Measurements from ENCODE around the gene TSPAN16.

TSPAN16 gene

GRCh38 chr19:11254666-11255065, 41.3 kb upstream of the TSPAN16 start:
- Histone ChIP-seq H2AK5ac (ENCODE audit: low read length, severe bottlenecking) (no peak overlapping the region), H3K23ac (ENCODE audit: low read length in 2 of 2) (no peak overlapping the region), H4K8ac (ENCODE audit: low read length) (no peak overlapping the region), H2BK5ac (ENCODE audit: low read depth, low read length, poor library complexity, severe bottlenecking) (no peak overlapping the region), H4K91ac (ENCODE audit: low read length) (peak overlapping the region; percentile 58), H3K4me1 (ENCODE audit: control insufficient read depth, insufficient read depth, low read depth, low read length) (peaks cover 4% of the 10 kb centered on the region), H3K27me3 (ENCODE audit: control insufficient read depth in 1 of 2, insufficient read depth in 1 of 2, low read length in 2 of 2) (no peaks in the 10 kb centered on the region), H3K9ac (ENCODE audit: low read length) (no peak overlapping the region), H3K9me3 (ENCODE audit: control insufficient read depth, low read length) (no peaks in the 10 kb centered on the region), H3K27ac (ENCODE audit: low read length, poor library complexity, severe bottlenecking) (no peak overlapping the region), H2AFZ (ENCODE audit: low read depth, low read length) (no peak overlapping the region), H3K4me3 (ENCODE audit: insufficient read depth in 1 of 2, low read depth in 1 of 2, low read length in 2 of 2) (no peak overlapping the region), H3K36me3 (ENCODE audit: control insufficient read depth in 1 of 2, insufficient read depth in 2 of 2, low read depth in 1 of 2, low read length in 2 of 2) (peaks cover 20 to 30% of the 10 kb centered on the region in 2 experiments), H2BK12ac (ENCODE audit: low read length in 2 of 2) (no peak overlapping the region), H2BK15ac (ENCODE audit: low read depth, poor library complexity, severe bottlenecking) (no peak overlapping the region), H3K4ac (ENCODE audit: low read depth in 1 of 2, low read length in 2 of 2) (no peak overlapping the region), H2BK120ac (ENCODE audit: low read depth, low read length) (no peak overlapping the region), H3K18ac (ENCODE audit: low read depth in 1 of 2, low read length in 2 of 2) (no peak overlapping the region), H3K79me1 (replicated peaks; ENCODE audit: low read length, poor library complexity, severe bottlenecking) (peaks cover 8% of the 10 kb centered on the region), H3K14ac (ENCODE audit: low read length in 2 of 2) (no peak overlapping the region), H3K4me2 (ENCODE audit: low read length, poor library complexity, severe bottlenecking) (no peak overlapping the region)
- 93% methylated on average over 5 of the region's 5 CpGs for WGBS
- DNase-seq = no peak

- Histone ChIP-seq H3K27me3 (ENCODE audit: control insufficient read depth in 1 of 2, insufficient read depth in 1 of 2, low read length in 2 of 2) (no peaks in the 10 kb centered on the region), H3K36me3 (ENCODE audit: control insufficient read depth in 1 of 2, insufficient read depth in 2 of 2, low read depth in 1 of 2, low read length in 2 of 2) (peaks cover 11 to 20% of the 10 kb centered on the region in 2 experiments), H2BK15ac (ENCODE audit: low read depth, poor library complexity, severe bottlenecking) (no peak overlapping the region), H2BK120ac (ENCODE audit: low read depth, low read length) (no peak overlapping the region), H3K4me1 (ENCODE audit: control insufficient read depth, insufficient read depth, low read depth, low read length) (peaks cover 4% of the 10 kb centered on the region), H3K18ac (ENCODE audit: low read depth in 1 of 2, low read length in 2 of 2) (no peak overlapping the region), H3K4ac (ENCODE audit: low read depth in 1 of 2, low read length in 2 of 2) (no peak overlapping the region), H3K27ac (ENCODE audit: low read length, poor library complexity, severe bottlenecking) (no peak overlapping the region), H2BK5ac (ENCODE audit: low read depth, low read length, poor library complexity, severe bottlenecking) (no peak overlapping the region), H4K8ac (ENCODE audit: low read length) (no peak overlapping the region), H3K23ac (ENCODE audit: low read length in 2 of 2) (no peak overlapping the region), H2AK5ac (ENCODE audit: low read length, severe bottlenecking) (no peak overlapping the region), H2AFZ (ENCODE audit: low read depth, low read length) (no peak overlapping the region), H3K4me2 (ENCODE audit: low read length, poor library complexity, severe bottlenecking) (no peak overlapping the region), H3K14ac (ENCODE audit: low read length in 2 of 2) (no peak overlapping the region), H3K9me3 (ENCODE audit: control insufficient read depth, low read length) (no peaks in the 10 kb centered on the region), H3K79me1 (replicated peaks; ENCODE audit: low read length, poor library complexity, severe bottlenecking) (peaks cover 12% of the 10 kb centered on the region), H3K4me3 (ENCODE audit: insufficient read depth in 1 of 2, low read depth in 1 of 2, low read length in 2 of 2) (no peak overlapping the region), H4K91ac (ENCODE audit: low read length) (no peak overlapping the region), H3K9ac (ENCODE audit: low read length) (no peak overlapping the region), H2BK12ac (ENCODE audit: low read length in 2 of 2) (no peak overlapping the region)
- 10% methylated on average over 7 of the region's 7 CpGs for WGBS
- peak; percentile 82 for DNase-seq
These were observed 39.8 kb upstream of the TSPAN16 start for GRCh38 chr19:11256189-11256588.

- Histone ChIP-seq H3K36me3 (ENCODE audit: control insufficient read depth in 1 of 2, insufficient read depth in 2 of 2, low read depth in 1 of 2, low read length in 2 of 2) (peaks cover 0 to 3% of the 10 kb centered on the region in 2 experiments), H2BK5ac (ENCODE audit: low read depth, low read length, poor library complexity, severe bottlenecking) (no peak overlapping the region), H3K4ac (ENCODE audit: low read depth in 1 of 2, low read length in 2 of 2) (no peak overlapping the region), H2BK120ac (ENCODE audit: low read depth, low read length) (no peak overlapping the region), H3K4me3 (ENCODE audit: insufficient read depth in 1 of 2, low read depth in 1 of 2, low read length in 2 of 2) (no peak overlapping the region), H3K23ac (ENCODE audit: low read length in 2 of 2) (no peak overlapping the region), H2AK5ac (ENCODE audit: low read length, severe bottlenecking) (no peak overlapping the region), H4K91ac (ENCODE audit: low read length) (no peak overlapping the region), H3K18ac (ENCODE audit: low read depth in 1 of 2, low read length in 2 of 2) (no peak overlapping the region), H4K8ac (ENCODE audit: low read length) (no peak overlapping the region), H3K79me1 (replicated peaks; ENCODE audit: low read length, poor library complexity, severe bottlenecking) (peaks cover 21% of the 10 kb centered on the region), H3K9me3 (ENCODE audit: control insufficient read depth, low read length) (no peaks in the 10 kb centered on the region), H2AFZ (ENCODE audit: low read depth, low read length) (no peak overlapping the region), H3K27ac (ENCODE audit: low read length, poor library complexity, severe bottlenecking) (no peak overlapping the region), H2BK12ac (ENCODE audit: low read length in 2 of 2) (peak overlapping the region in 1 of 2 experiments; percentile 31), H3K4me2 (ENCODE audit: low read length, poor library complexity, severe bottlenecking) (no peak overlapping the region), H3K4me1 (ENCODE audit: control insufficient read depth, insufficient read depth, low read depth, low read length) (peaks cover 13% of the 10 kb centered on the region), H3K14ac (ENCODE audit: low read length in 2 of 2) (no peak overlapping the region), H2BK15ac (ENCODE audit: low read depth, poor library complexity, severe bottlenecking) (no peak overlapping the region), H3K9ac (ENCODE audit: low read length) (no peak overlapping the region), H3K27me3 (ENCODE audit: control insufficient read depth in 1 of 2, insufficient read depth in 1 of 2, low read length in 2 of 2) (no peaks in the 10 kb centered on the region)
- no peak for DNase-seq
- 92% methylated on average over 3 of the region's 3 CpGs for WGBS
These were observed 38.0 kb upstream of the TSPAN16 start for GRCh38 chr19:11257846-11258380.

- Histone ChIP-seq H3K4me2 (ENCODE audit: low read length, poor library complexity, severe bottlenecking) (no peak overlapping the region), H3K79me1 (replicated peaks; ENCODE audit: low read length, poor library complexity, severe bottlenecking) (peaks cover 15% of the 10 kb centered on the region), H4K8ac (ENCODE audit: low read length) (no peak overlapping the region), H3K4ac (ENCODE audit: low read depth in 1 of 2, low read length in 2 of 2) (no peak overlapping the region), H3K4me3 (ENCODE audit: insufficient read depth in 1 of 2, low read depth in 1 of 2, low read length in 2 of 2) (no peak overlapping the region), H3K14ac (ENCODE audit: low read length in 2 of 2) (no peak overlapping the region), H3K27ac (ENCODE audit: low read length, poor library complexity, severe bottlenecking) (no peak overlapping the region), H2AK5ac (ENCODE audit: low read length, severe bottlenecking) (no peak overlapping the region), H3K9me3 (ENCODE audit: control insufficient read depth, low read length) (no peaks in the 10 kb centered on the region), H3K36me3 (ENCODE audit: control insufficient read depth in 1 of 2, insufficient read depth in 2 of 2, low read depth in 1 of 2, low read length in 2 of 2) (no peaks in the 10 kb centered on the region), H2BK15ac (ENCODE audit: low read depth, poor library complexity, severe bottlenecking) (no peak overlapping the region), H2BK120ac (ENCODE audit: low read depth, low read length) (peak overlapping the region; percentile 37), H3K23ac (ENCODE audit: low read length in 2 of 2) (no peak overlapping the region), H2BK5ac (ENCODE audit: low read depth, low read length, poor library complexity, severe bottlenecking) (no peak overlapping the region), H2AFZ (ENCODE audit: low read depth, low read length) (no peak overlapping the region), H3K27me3 (ENCODE audit: control insufficient read depth in 1 of 2, insufficient read depth in 1 of 2, low read length in 2 of 2) (peaks cover 0 to 3% of the 10 kb centered on the region in 2 experiments), H3K9ac (ENCODE audit: low read length) (no peak overlapping the region), H3K18ac (ENCODE audit: low read depth in 1 of 2, low read length in 2 of 2) (peak overlapping the region in 1 of 2 experiments; percentile 43), H4K91ac (ENCODE audit: low read length) (no peak overlapping the region), H2BK12ac (ENCODE audit: low read length in 2 of 2) (no peak overlapping the region), H3K4me1 (ENCODE audit: control insufficient read depth, insufficient read depth, low read depth, low read length) (peaks cover 21% of the 10 kb centered on the region)
- DNase-seq = no peak
- WGBS = 72% methylated on average over 5 of the region's 5 CpGs
These were observed 35.0 kb upstream of the TSPAN16 start for GRCh38 chr19:11260996-11261395.
